HL-60/S4 treated with phorbol 12-myristate 13-acetate at 8.2 ng/mL for 4 days and 3 days (cell line): Measurements from ENCODE around the gene GGT7.
"Not testable (repeated sequence)": the region's sequence is repeated elsewhere in the genome, so short reads cannot be mapped to it uniquely, and the experiment has no call there.

Experiments
- in situ Hi-C: fragments of 300-500 bp; cut with MboI; formaldehyde crosslinking; loops from 2 replicates; pipeline ENCODE4 v1.15.0; 2022; ENCODE audit warnings: low sequenced_read_pairs

Gene GGT7

DNA sequence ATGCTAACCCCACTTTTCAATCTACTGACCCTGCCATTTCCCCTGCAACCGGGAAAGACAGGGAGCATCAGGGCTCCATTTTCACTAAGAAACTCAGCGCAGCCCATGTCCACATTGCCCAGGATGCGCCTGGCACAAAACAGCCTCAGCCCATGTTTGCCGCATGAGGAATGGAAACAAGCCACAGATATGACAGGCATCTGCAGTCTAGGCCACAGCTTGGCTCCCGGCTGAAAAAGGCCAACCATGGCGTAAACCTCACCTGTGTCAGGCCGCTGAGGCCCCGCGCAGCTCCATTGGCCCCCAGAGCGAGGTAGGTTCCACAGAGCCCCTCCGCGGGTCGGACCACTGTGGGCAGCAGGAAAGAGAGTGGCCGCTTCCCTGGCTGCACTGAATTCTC is 21.7 kb downstream of the GGT7 start:
- in situ Hi-C loops, result no loop called here

- in situ Hi-C loops, result loop anchor here (25.0 kb wide), 1 partner anchor 413 kb away; no protein-coding TSS in a partner anchor
These were observed 22.9 kb downstream of the GGT7 start for GRCh38 chr20:34849778-34850177.

GRCh38 chr20:34848597-34848996 is 24.1 kb downstream of the GGT7 start:
- in situ Hi-C loops, result loop anchor here (25.0 kb wide), 1 partner anchor 414 kb away; no protein-coding TSS in a partner anchor

GRCh38 chr20:34843421-34843820 is 29.2 kb downstream of the GGT7 start:
- in situ Hi-C loops, result loop anchor here (25.0 kb wide), 1 partner anchor 419 kb away; no protein-coding TSS in a partner anchor

DNA sequence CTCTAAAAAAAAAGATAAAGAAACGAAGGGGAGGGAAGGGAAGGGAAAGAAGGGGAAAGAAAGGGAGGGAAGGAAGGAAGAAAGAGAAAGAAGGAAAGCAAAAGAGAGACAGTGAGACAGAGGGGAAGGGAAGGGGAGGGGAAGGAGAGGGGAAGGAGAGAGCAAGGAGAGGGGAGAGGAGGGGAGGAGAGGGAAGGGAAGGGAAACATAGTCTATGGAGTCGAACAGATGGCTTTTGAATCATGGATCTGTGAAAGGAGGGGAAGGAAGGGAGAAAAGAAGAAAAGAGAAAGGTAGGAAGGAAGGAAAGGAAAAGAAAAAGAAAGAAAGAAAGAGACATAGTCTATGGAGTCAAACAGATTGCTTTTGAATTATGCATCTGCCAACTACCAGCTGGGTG is 30.5 kb downstream of the GGT7 start:
- in situ Hi-C loops, result loop anchor here (25.0 kb wide), 1 partner anchor 420 kb away; no protein-coding TSS in a partner anchor

DNA sequence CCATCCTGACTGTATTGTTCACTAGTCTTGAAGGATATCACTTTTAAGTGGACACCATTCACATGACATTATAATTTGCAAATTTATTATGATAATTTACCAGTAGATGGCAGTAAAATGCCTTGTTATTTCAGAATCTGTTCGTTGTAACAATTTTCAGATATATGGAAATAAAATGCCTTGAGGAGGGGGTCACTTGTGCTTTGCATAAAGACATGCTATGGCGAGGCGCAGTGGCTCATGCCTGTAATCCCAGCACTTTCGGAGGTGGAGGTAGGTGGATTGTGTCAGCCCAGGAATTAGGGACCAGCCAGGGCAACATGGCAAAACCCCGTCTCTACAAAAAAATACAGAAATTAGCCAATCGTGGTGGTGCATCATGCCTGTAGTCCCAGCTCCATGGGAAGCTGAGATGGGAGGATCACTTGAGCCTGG is 38.2 kb downstream of the GGT7 start:
- in situ Hi-C loops, result loop anchor here (25.0 kb wide), 1 partner anchor 428 kb away; no protein-coding TSS in a partner anchor

- in situ Hi-C loops, result loop anchor here (25.0 kb wide), 1 partner anchor 430 kb away; no protein-coding TSS in a partner anchor
These were observed 40.7 kb downstream of the GGT7 start for GRCh38 chr20:34831936-34832335.

DNA sequence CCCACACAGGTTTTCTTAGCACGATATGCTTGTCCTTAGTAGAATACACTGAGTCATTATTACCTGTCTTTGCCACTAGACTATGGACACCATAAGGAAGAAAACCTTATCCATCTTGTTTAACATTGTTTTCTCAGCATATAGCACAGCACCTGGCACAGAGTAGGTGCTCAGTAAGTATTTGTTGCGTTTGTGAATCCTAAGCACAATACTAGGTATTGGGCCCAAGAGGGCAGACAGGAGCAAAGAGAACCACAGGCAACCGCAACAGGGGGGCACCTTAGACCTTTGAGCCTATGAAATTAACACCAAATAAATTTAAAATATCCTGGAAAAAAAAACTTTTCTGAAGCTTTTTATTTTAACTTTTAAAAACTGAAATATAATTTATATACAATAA is 43.5 kb downstream of the GGT7 start:
- in situ Hi-C loops, result loop anchor here (25.0 kb wide), 1 partner anchor 433 kb away; no protein-coding TSS in a partner anchor

GRCh38 chr20:34825530-34826362 is 46.9 kb downstream of the GGT7 start, which contains the start of gene NCOA6:
NCOA6 (minus strand) TSS chr20:34825651; CDS start chr20:34782355, 43,296 bp downstream.
- in situ Hi-C loops, result loop anchor here (25.0 kb wide), 1 partner anchor 437 kb away; no protein-coding TSS in a partner anchor

DNA sequence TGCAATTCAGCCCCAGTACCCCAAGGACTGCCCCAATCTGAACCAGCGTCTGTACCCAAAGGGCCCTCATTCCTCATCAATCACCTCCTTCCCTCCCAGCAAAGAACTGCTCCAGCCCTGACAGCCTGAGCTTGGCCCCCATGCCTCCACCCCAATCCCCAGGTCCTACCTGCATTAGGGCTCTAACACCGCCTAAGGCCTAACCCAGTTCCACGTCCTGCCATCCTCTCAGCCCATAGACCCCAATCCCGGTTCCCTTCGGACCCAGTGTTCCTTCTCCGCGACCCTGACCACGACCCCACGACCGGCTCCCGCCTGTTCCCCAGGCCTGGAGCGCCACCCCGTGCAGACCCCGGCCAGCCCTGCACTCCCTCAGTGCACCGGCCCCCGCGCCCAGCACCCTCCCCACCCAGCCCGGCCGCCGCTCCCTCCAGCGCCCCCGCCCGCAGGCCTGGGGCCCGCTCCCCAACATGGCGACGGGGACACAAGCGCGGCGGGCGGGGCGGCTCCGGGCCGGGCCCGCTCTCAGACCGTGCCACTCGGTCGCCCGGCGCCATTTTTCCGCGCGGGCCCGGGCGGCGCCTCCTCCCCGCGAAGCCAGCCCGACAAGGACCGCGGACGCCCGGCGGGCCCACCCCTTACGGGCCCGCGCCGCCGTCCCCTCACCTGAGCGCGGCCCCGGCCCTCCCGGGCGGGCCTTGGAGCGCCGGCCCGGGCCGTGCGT is 47.7 kb downstream of the GGT7 start:
- in situ Hi-C loops, result loop anchor here (25.0 kb wide), 1 partner anchor 437 kb away; no protein-coding TSS in a partner anchor

DNA sequence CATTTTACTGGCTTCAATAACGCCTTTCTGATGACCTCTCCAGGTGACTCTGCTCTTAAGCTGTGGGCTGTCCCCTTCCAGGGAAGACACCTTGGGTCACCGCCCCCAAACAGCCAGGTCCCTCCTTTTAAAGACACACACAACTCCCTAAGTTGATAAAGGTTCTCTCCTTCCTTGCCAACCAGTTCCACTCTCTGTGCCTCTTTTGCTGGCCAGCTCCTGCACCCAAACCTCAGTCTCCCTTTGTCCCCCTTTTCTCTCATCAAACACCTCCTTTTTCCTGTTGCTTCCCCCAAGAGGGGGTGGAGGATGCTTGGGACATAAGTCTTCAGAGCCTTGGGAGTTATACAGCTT is 48.2 kb downstream of the GGT7 start:
- in situ Hi-C loops, result no loop called here

GRCh38 chr20:34824026-34824425 is 48.6 kb downstream of the GGT7 start:
- in situ Hi-C loops, result no loop called here

DNA sequence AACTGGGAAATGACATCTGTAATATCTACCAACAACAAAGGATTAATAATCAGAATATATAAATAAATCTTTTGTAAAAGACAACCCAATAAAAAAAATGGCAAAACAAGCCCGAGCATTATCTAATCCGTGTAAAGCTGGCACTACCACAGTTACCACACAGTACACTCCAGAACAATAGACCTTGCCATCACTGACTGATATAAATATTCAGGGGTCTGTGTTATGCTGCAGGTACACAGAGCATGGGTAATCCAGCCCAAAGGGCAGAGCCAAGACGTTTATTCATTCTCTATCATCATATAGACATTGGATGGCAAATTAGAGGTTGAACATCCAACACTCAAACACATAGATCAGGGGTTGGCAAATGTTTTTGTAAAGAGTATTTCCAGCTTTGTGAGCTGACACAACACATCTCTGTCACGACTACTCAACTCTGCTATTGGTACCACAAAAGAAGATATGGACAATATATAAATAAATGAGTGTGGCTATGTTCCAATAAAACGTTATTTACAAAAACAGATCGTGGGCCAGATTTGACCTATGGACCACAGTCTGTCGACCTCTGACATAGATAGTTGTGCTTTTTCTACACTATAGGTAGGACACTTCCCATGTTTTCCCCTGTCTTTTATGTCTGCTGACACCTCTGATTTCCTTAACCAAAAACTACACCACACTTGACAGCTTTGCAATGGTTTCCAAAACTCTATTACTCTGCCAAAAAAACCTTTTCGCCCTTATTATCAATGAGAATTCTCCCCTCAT is 51.7 kb downstream of the GGT7 start:
- in situ Hi-C loops, result no loop called here

DNA sequence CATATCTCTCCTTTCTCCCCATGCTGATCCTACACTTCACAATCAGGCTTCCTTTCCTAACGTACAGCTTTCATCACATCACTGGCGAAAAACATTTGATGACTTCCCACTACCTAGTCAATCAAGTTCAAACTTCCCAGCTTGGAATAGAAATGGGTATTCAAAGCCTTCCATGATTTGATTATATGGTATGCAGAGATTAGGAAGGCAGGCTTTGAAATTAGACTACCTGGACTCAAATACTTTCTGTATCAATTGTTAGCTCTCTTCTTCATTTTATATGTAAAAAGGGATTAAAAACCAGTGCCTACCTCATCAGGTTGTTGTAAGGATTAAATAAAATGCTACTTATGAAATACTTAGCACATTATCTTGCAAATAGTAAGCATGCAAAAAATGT is 54.9 kb downstream of the GGT7 start:
- in situ Hi-C loops, result no loop called here

- in situ Hi-C loops, result no loop called here
These were observed 55.6 kb downstream of the GGT7 start for GRCh38 chr20:34817072-34817471.

- in situ Hi-C loops, result no loop called here
These were observed 57.0 kb downstream of the GGT7 start for GRCh38 chr20:34815636-34816035.

GRCh38 chr20:34808583-34808982 is 64.1 kb downstream of the GGT7 start:
- in situ Hi-C loops, result no loop called here

- in situ Hi-C loops, result not testable (repeated sequence)
These were observed 64.7 kb downstream of the GGT7 start for GRCh38 chr20:34807944-34808465.

DNA sequence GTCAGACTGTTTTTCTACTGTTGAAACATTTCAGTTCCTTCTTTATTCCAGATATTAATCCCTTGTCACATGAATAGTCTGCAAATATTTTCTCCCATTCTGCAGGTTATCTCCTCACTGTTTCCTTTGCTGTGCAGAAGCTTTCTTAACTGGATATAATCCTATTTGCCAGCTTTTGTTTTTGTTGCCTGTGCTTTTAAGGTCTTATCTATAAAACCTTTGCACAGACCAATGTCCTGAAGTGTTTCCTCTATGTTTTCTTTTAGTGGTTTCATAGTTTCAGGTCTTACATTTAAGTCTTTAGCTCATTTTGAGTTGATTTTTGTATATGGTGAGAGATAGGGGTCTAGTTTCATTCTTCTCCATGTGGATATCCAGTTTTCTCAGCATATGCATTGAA is 66.4 kb downstream of the GGT7 start:
- in situ Hi-C loops, result no loop called here

DNA sequence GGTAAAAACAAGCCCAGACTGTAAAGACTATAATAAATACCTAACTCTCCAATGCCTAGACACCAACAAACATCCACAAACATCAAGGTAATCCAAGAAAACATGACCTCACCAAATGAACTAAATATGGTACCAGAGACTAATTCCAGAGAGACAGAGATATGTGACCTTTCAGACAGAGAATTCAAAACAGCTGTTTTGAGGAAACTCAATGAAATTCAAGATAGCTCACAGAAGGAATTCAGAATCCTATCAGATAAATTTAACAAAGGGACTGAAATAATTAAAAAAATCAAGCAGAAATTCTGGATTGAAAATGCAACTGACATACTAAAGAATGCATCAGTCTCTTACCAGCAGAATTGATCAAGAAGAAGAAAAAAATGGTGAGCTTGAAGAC is 73.8 kb downstream of the GGT7 start:
- in situ Hi-C loops, result no loop called here
